ENCODE measurements around the gene NETO2.

NETO2 gene

DNA sequence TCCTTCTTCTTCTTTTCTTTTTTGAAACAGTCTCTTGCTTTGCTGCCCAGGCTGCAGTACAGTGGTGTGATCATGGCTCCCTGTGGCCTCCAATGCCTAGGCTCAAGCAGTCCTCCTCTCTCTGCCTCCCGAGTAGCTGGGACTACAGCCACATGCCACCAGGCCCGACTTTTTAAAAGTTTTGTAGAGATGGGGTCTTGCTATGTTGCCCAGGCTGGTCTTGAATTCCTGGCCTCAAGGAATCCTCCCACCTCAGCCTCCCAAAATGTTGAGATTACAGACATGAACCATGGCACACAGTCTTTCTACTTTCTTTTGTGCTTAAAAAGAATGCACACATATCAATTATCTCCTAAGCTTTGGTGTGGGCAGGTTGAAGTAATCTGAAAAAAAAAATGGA lies 109.3 kb downstream of the NETO2 start:
- H3K36me3 ChIP-seq (ENCODE audit: control insufficient read depth, insufficient read depth, low read length), result no peaks in the 10 kb centered on the region
- peaks cover 9% of the 10 kb centered on the region for H3K27me3 ChIP-seq (ENCODE audit: control insufficient read depth, insufficient read depth, low read length)
- H3K9me3 ChIP-seq (ENCODE audit: control insufficient read depth, insufficient read depth, low read length), result no peaks in the 10 kb centered on the region
- H3K9ac ChIP-seq (ENCODE audit: low read depth, low read length), result no peak overlapping the region
- H3K4me1 ChIP-seq (ENCODE audit: control insufficient read depth, insufficient read depth, low read length), result no peaks in the 10 kb centered on the region
- H3K4me3 ChIP-seq (ENCODE audit: low read depth, low read length), result no peak overlapping the region

DNA sequence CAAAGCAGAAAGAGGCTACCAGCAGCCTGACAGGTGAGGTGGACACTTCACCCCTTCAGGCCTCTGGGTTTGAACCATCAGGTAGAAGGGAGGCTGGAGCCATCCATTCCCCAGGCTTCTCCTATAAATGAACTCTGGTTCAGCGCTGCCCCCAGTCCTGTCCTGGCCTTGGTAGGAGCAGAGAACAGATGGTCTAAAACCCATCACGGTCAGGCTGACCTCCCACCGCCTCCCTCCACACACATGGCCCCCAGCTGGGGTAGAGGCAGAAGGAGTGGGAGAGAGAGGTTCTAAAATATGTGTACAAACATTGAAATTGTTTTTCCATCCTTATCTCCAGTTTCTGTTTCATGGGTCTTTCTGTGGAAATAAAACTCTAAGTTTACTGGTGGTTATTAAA lies 110.6 kb downstream of the NETO2 start:
- Histone ChIP-seq H3K36me3 (ENCODE audit: control insufficient read depth, insufficient read depth, low read length) (no peaks in the 10 kb centered on the region), H3K9me3 (ENCODE audit: control insufficient read depth, insufficient read depth, low read length) (no peaks in the 10 kb centered on the region), H3K27me3 (ENCODE audit: control insufficient read depth, insufficient read depth, low read length) (peaks cover 6% of the 10 kb centered on the region), H3K4me1 (ENCODE audit: control insufficient read depth, insufficient read depth, low read length) (no peaks in the 10 kb centered on the region), H3K4me3 (ENCODE audit: low read depth, low read length) (no peak overlapping the region), H3K9ac (ENCODE audit: low read depth, low read length) (no peak overlapping the region)

DNA sequence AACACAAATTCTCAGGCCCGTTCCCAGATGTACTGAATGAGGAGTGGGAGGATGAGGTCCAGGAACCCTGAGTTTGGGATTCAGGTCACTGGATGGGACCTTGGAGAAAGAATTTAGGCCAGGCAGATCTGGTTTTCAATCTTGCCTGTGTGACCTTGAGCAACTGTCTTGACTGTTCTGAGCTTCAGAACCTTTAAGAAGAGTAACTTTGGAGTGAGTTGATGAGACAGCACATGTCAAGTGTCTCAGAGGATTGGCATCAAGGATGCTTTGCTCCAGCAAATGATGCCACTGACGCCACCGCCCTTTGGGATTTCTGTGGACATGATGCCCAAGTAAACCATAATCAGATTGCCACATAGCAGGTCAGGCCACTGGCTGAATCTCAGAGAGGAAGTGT lies 114.0 kb downstream of the NETO2 start:
- Histone ChIP-seq H3K9ac (ENCODE audit: low read depth, low read length) (no peak overlapping the region), H3K36me3 (ENCODE audit: control insufficient read depth, insufficient read depth, low read length) (no peaks in the 10 kb centered on the region), H3K4me3 (ENCODE audit: low read depth, low read length) (no peak overlapping the region), H3K9me3 (ENCODE audit: control insufficient read depth, insufficient read depth, low read length) (no peaks in the 10 kb centered on the region), H3K4me1 (ENCODE audit: control insufficient read depth, insufficient read depth, low read length) (no peaks in the 10 kb centered on the region), H3K27me3 (ENCODE audit: control insufficient read depth, insufficient read depth, low read length) (no peaks in the 10 kb centered on the region)

GRCh38 chr16:47028767-47029377 lies 114.9 kb downstream of the NETO2 start:
- H3K9ac ChIP-seq (ENCODE audit: low read depth, low read length), result no peak overlapping the region
- H3K9me3 ChIP-seq (ENCODE audit: control insufficient read depth, insufficient read depth, low read length), result no peaks in the 10 kb centered on the region
- no peaks in the 10 kb centered on the region for H3K36me3 ChIP-seq (ENCODE audit: control insufficient read depth, insufficient read depth, low read length)
- no peaks in the 10 kb centered on the region for H3K4me1 ChIP-seq (ENCODE audit: control insufficient read depth, insufficient read depth, low read length)
- no peak overlapping the region for H3K4me3 ChIP-seq (ENCODE audit: low read depth, low read length)
- H3K27me3 ChIP-seq (ENCODE audit: control insufficient read depth, insufficient read depth, low read length), result no peaks in the 10 kb centered on the region
